GM12872 (cell line): ENCODE results near the gene LURAP1L.

ENCODE experiments used
- CTCF ChIP-seq: IDR thresholded peaks from 3 replicates; pipeline ENCODE4 v1.5.1; 2011; ENCODE audit warnings: low read depth, mild to moderate bottlenecking, low read length, moderate library complexity; ENCODE audit not compliant: insufficient read depth

The LURAP1L gene

GRCh38 chr9:12765088-12765798 is 9.6 kb upstream of the LURAP1L start:
- TF ChIP-seq CTCF: no peak

- no peak for TF ChIP-seq CTCF
Measured at GRCh38 chr9:12766357-12766756, 8.5 kb upstream of the LURAP1L start.

- no peak for TF ChIP-seq CTCF
Measured at GRCh38 chr9:12770261-12770660, 4.6 kb upstream of the LURAP1L start.

- no peak for TF ChIP-seq CTCF
Measured at GRCh38 chr9:12771891-12772290, 2.9 kb upstream of the LURAP1L start.

GRCh38 chr9:12773562-12773961 is 1.3 kb upstream of the LURAP1L start:
- TF ChIP-seq CTCF: no peak

- peak; percentile 2; the same call in 1 of the 3 replicates for TF ChIP-seq CTCF
Measured at GRCh38 chr9:12775679-12776512, 1.1 kb downstream of the LURAP1L start.

GRCh38 chr9:12776513-12777055 is 1.8 kb downstream of the LURAP1L start:
- TF ChIP-seq CTCF: no peak
